Epithelial cell of proximal tubule (primary cell): ENCODE results near the gene KRTAP10-3. TPM values are rescaled to one million over a fixed set of nuclear protein-coding genes. Genes with fewer than 3 reads are reported as not detected.
"Not testable (repeated sequence)": the region's sequence is repeated elsewhere in the genome, so short reads cannot be mapped to it uniquely, and the experiment has no call there.

ENCODE experiments used
- DNase-seq: peaks from one replicate; pipeline ENCODE4 v3.0.0-alpha.2; 2011; ENCODE audit warnings: low read depth
- H3K4me3 ChIP-seq: 2 replicates; pipeline ENCODE4 v1.5.1; 2011; ENCODE audit warnings: low read depth, mild to moderate bottlenecking, low read length
- total RNA-seq: library from RNA; depleted of rRNA; stranded (reverse); fragments of >200 nt; gene quantifications from 2 replicates; pipeline ENCODE4 v1.2.3, GENCODE V29; 2015
- TF ChIP-seq, protein P1 (sequence below): conservative IDR thresholded peaks from 2 replicates; pipeline ENCODE4 v1.5.1; 2012; ENCODE audit warnings: low read depth, mild to moderate bottlenecking, low read length

Gene KRTAP10-3, protein sequence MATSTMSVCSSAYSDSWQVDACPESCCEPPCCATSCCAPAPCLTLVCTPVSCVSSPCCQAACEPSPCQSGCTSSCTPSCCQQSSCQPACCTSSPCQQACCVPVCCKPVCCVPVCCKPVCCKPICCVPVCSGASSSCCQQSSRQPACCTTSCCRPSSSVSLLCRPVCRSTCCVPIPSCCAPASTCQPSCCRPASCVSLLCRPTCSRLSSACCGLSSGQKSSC
- total RNA-seq, result not detected in 2 replicates

DNA sequence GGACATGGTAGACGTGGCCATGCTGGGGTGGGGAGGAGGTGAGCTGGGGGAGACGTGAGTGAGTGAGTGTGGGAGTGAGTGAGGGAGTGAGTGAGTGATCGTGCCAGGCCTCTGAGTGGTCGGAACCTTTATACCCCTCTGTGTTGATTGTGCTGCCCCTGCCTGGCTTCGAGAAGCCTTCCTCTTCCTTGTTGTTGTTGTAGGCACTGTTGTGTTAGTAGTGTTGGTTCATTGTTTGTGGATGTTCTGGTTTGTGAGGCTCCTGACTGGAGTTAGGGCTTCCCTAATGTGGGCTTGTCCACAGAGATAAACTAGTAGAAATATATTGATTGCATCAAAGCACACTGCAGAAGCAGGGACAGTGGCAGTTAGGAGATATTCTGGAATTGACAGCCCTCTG lies at the start of gene KRTAP10-3:
KRTAP10-3 (minus strand) TSS at position 101 of the 400 bp plus-strand sequence; CDS start at position 21, 80 bp downstream.
- TF ChIP-seq, protein P1, sequence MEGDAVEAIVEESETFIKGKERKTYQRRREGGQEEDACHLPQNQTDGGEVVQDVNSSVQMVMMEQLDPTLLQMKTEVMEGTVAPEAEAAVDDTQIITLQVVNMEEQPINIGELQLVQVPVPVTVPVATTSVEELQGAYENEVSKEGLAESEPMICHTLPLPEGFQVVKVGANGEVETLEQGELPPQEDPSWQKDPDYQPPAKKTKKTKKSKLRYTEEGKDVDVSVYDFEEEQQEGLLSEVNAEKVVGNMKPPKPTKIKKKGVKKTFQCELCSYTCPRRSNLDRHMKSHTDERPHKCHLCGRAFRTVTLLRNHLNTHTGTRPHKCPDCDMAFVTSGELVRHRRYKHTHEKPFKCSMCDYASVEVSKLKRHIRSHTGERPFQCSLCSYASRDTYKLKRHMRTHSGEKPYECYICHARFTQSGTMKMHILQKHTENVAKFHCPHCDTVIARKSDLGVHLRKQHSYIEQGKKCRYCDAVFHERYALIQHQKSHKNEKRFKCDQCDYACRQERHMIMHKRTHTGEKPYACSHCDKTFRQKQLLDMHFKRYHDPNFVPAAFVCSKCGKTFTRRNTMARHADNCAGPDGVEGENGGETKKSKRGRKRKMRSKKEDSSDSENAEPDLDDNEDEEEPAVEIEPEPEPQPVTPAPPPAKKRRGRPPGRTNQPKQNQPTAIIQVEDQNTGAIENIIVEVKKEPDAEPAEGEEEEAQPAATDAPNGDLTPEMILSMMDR, result no peak
- no peak for DNase-seq
- no peak within 1 kb of the TSS for H3K4me3 ChIP-seq

DNA sequence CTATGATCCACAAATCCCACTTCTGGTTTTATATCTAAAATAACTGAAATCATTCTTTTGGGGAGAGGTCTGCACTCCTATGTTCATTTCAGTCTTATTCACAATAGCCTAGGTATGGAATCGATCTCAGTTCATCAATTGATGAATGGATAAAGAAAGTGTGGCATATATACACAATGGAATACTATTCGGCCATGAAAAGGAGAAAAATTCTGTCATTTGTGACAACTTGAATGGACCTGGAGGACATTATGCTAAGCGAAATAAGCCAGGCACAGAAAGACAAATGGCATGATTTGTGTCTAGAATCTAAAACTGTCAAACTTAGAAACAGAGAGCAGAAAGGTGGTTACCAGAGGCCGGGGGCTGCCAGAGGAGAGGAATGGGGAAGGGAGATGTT lies 47.9 kb upstream of the KRTAP10-3 start:
- TF ChIP-seq, protein P1, result no peak

DNA sequence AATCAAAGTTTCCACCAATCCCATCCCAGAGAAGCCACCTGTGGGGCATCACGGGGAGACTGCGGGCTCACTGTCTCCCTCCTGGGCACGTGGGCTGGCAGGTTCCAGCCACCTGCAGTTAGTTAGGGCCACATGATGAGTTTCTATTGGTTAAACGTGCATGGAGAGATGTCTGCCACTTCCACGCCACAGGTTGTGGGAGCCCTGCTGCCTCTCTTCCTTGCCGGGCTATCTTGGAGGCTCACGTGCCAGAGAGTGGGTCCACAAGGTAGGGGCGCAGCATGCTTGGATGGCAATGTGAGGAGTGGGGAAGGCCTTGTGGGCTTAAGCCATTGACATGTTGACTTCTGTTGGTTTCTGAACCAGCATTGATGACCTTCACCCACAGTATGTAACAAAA lies 45.3 kb upstream of the KRTAP10-3 start:
- DNase-seq, result no peak
- TF ChIP-seq, protein P1, result no peak

More for the DNA sequence above, 47.9 kb upstream of the KRTAP10-3 start:
- no peak overlapping the region for H3K4me3 ChIP-seq
- no peak for DNase-seq

DNA sequence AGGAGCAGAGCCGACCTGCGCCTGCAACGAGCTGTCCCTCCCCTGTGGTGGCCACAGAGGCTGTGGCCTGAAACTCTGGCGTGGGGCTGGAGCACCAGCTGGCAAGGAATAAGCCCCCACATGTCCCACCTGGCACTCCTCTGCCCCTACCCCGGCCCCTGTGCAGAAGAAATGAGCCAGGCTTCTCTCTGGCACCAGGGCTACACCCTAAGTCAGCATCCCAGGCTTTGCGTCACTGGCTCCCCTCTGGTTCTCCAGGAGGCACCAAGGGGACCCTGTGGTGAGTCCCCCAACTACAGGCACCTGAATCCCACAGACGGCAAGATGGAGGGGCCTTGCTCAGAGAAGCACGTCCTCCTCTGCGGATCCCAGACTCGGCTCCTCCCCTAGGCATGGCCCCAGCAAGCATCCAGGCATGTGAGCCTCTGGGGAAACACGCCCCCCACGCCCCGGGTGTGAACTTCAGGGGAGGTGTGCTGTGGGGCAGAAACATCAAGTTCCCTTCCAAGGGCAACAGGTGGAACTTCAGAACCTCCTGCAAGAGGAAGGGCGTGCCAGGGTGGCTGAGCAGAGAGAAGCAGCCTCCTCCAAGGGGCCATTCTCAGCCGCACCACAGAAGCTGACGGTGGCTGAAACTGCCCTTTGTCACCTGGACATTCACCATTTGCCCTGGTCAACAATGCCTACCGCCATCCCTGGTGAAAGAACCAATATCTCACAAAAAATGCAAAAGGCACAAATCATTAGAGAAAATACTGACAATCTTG lies 44.7 kb upstream of the KRTAP10-3 start:
- no peak overlapping the region for H3K4me3 ChIP-seq
- no peak for DNase-seq
- TF ChIP-seq, protein P1, result no peak

More for the DNA sequence above, 45.3 kb upstream of the KRTAP10-3 start:
- H3K4me3 ChIP-seq, result no peak overlapping the region

DNA sequence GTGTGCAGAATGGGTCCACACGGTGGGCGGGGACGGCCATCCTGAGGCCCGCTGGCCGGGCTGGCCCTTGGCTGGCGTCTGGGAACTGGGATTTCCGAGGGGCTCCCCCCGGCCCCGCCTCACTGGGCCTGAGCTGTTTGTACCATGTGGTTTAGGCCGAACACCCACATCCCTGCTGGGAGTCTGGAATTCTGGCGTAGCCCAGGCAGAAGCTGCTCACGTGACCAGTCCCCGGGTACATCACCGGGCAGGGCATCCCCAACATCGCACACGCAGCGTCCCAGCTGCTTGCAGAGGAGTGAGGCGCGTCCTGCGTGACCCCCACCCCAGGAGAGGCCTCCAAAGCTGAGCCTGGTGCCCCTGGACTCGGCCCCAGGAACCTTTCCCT lies 43.9 kb upstream of the KRTAP10-3 start:
- no peak overlapping the region for H3K4me3 ChIP-seq
- no peak for DNase-seq
- TF ChIP-seq, protein P1, result no peak

DNA sequence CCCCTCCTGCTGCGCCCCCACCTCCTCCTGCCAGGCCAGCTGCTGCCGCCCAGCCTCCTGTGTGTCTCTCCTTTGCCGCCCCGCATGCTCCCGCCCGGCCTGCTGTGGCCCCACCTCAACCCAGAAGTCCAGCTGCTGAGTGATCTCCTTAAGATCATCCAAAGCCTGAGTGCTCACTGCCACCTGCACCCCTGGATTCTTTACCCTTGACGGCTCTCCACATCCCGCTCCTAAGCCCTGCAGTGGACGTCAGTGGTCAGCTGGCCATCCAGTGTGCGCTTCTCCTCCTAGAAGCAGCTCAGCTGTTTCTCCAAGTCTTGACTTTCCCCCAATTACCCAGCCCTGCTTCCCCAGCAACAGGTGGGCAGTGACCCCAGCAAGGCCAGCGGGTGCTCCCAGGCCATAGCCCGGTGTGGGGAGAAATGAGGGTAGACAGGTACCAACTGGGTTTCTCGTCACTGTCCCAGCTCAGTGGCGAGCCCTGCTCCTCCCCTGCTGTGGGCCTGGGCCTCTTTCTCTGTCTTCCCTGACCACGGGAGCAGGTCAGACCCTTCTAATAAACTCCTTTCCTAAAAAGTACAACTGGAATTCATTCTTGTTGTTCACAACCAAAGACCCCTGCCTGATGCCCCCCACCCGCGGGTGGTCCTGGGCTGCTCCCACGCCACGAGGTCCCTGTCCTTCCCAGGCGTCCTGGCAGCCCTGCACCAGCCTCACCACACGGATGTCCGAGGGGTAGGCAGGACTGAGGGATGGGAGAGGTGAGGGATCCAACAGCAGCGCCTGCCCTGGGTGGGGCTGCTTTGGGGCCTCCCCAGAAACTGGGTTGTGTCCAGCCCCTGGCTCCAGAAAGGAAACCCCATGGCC lies 43.2 kb upstream of the KRTAP10-3 start:
- no peak overlapping the region for H3K4me3 ChIP-seq
- no peak for DNase-seq
- TF ChIP-seq, protein P1, result no peak

DNA sequence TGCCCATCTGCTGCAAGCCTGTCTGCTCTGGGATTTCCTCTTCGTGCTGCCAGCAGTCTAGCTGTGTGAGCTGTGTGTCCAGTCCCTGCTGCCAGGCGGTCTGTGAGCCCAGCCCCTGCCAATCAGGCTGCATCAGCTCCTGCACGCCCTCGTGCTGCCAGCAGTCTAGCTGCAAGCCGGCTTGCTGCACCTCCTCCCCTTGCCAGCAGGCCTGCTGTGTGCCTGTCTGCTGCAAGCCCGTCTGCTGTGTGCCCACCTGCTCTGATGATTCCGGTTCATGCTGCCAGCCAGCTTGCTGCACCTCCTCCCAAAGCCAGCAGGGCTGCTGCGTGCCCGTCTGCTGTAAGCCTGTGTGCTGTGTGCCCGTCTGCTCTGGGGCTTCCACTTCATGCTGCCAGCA lies 42.5 kb upstream of the KRTAP10-3 start:
- not testable (repeated sequence) for DNase-seq

DNA sequence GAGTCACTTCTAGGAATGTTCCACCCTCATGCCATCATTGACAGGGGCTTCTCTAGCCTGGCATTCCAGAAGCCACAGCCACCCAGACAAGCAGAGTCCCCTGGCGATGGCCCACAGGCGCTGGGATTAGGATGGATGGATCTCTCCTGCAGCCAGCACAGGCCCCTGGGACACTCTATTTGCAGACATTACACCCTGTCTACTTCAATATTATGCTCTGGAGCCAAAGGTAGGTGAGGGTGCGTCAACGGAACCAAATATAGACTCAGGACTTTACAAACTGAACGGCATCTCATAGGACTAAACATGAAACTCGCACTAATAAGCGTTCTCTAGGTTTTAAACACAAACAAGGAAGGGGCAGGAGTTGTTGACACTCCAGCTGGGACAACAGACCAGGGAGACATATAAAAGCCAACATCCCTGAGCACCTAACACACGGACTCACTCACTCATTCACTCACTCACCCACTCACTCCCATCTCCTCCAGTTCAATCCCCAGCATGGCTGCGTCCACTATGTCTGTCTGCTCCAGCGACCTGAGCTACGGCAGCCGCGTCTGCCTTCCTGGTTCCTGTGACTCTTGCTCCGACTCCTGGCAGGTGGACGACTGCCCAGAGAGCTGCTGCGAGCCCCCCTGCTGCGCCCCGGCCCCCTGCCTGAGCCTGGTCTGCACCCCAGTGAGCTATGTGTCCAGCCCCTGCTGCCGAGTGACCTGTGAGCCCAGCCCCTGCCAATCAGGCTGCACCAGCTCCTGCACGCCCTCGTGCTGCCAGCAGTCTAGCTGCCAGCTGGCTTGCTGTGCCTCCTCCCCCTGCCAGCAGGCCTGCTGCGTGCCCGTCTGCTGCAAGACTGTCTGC lies 41.8 kb upstream of the KRTAP10-3 start, which contains the start of gene KRTAP10-7:
KRTAP10-7 (plus strand) TSS at position 480 of the 861 bp plus-strand sequence; CDS start at position 505, 25 bp downstream.
- DNase-seq, H3K4me3 ChIP-seq: not testable (repeated sequence)

More for the DNA sequence above, 42.5 kb upstream of the KRTAP10-3 start:
- not testable (repeated sequence) for H3K4me3 ChIP-seq
